Activated T-helper 1 cell treated with anti-CD3 and anti-CD28 coated beads, Interleukin-12 subunit alpha, Interleukin-12 subunit beta, Interleukin-2, Interleukin-4 antibody, amounts not matched to agents 30 ng/mL and 10 ng/mL and 1 ng/mL, durations not matched to agents 14 hours and 24 hours and 36 hours (primary cell): ENCODE data around the gene HEPACAM. TPM values are rescaled to one million over a fixed set of nuclear protein-coding genes. Genes with fewer than 3 reads are reported as not detected.

Experiments
- DNase-seq: peaks from one replicate; pipeline ENCODE4 v3.0.0; 2021; ENCODE audit warnings: low spot score
- H3K27ac Mint-ChIP-seq: one replicate; pipeline ENCODE4 v1.8.0; 2021; ENCODE audit warnings: mild to moderate bottlenecking, mixed read lengths
- H3K27me3 Mint-ChIP-seq: one replicate; pipeline ENCODE4 v1.8.0; 2022; ENCODE audit warnings: mild to moderate bottlenecking, moderate library complexity, mixed read lengths; ENCODE audit not compliant: insufficient read depth
- H3K36me3 Mint-ChIP-seq: one replicate; pipeline ENCODE4 v1.8.0; 2021; ENCODE audit warnings: low read depth, mixed read lengths
- H3K4me1 Mint-ChIP-seq: one replicate; pipeline ENCODE4 v1.8.0; 2021; ENCODE audit warnings: low read depth, mixed read lengths
- H3K4me3 Mint-ChIP-seq: one replicate; pipeline ENCODE4 v1.8.0; 2021; ENCODE audit warnings: mild to moderate bottlenecking, moderate library complexity, mixed read lengths
- H3K9me3 Mint-ChIP-seq: one replicate; pipeline ENCODE4 v1.8.0; 2021; ENCODE audit warnings: mixed read lengths
- intact Hi-C: fragments of 100-400 bp; cut with micrococcal nuclease; formaldehyde crosslinking; loops from one replicate; pipeline ENCODE4 v1.15.1; 2024
- total RNA-seq: library from RNA; stranded (reverse); gene quantifications from 2 replicates; pipeline ENCODE4 v1.2.3, GENCODE V29; 2022

The HEPACAM gene
- total RNA-seq, 1 donor from 2014 or later: not detected

GRCh38 chr11:124954590-124954955 is 18.7 kb upstream of the HEPACAM start:
- Mint-ChIP-seq H3K36me3 (no peaks in the 10 kb centered on the region), H3K27ac (no peak overlapping the region), H3K27me3 (no peaks in the 10 kb centered on the region), H3K9me3 (peaks cover 5% of the 10 kb centered on the region), H3K4me1 (no peaks in the 10 kb centered on the region), H3K4me3 (no peak overlapping the region)
- intact Hi-C loops: loop anchor here (1.0 to 10.0 kb wide), 16 partner anchors 34 to 1212 kb away; partner anchors contain the start of genes CDON, HYLS1, MSANTD2 and PUS3
- no peak for DNase-seq

- intact Hi-C loops: loop anchor here (1.0 to 10.0 kb wide), 16 partner anchors 33 to 1212 kb away; partner anchors contain the start of genes CDON, HYLS1, MSANTD2 and PUS3
These were observed 18.1 kb upstream of the HEPACAM start, which contains the start of gene CCDC15 for GRCh38 chr11:124953753-124954589. CCDC15 (plus strand) TSS chr11:124954202; CDS start chr11:124954733, 531 bp downstream.

DNA sequence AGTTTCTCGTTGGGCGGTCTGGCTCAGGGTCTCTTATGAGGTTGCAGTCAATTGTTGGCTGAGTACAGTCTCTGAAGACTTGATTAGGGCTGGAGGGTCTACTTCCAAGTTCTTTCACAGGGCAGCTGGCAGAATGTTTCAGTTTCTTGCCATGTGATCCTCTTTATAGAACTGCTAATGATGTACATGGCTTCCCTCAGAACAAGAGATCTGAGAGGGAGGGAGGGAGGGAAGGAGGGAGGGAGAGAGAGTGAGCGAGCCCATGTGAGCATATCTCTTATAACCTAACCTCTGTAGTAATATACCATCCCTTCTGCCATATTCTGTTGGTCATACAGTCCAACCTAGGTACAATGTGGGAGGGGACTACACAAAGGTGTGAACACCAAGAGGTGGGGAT is 15.5 kb upstream of the HEPACAM start:
- Mint-ChIP-seq H3K4me1 (no peaks in the 10 kb centered on the region), H3K27ac (no peak overlapping the region), H3K27me3 (no peaks in the 10 kb centered on the region), H3K9me3 (peaks cover 24% of the 10 kb centered on the region), H3K4me3 (no peak overlapping the region), H3K36me3 (peaks cover 6% of the 10 kb centered on the region)
- no peak for DNase-seq
- intact Hi-C loops: loop anchor here (5.0 to 10.0 kb wide), 6 partner anchors 204 to 1209 kb away; partner anchors contain the start of genes CDON, STT3A, VWA5A and ZNF202

More at GRCh38 chr11:124953753-124954589, 18.1 kb upstream of the HEPACAM start, which contains the start of gene CCDC15:
- H3K4me3 Mint-ChIP-seq: no peak within 1 kb of the TSS
- H3K27me3 Mint-ChIP-seq: no peaks in the 10 kb centered on the region
- peak; percentile 95 for DNase-seq
- H3K4me1 Mint-ChIP-seq: no peaks in the 10 kb centered on the region
- H3K36me3 Mint-ChIP-seq: no peaks in the 10 kb centered on the region
- no peak within 1 kb of the TSS for H3K27ac Mint-ChIP-seq
- peaks cover 9% of the 10 kb centered on the region for H3K9me3 Mint-ChIP-seq

DNA sequence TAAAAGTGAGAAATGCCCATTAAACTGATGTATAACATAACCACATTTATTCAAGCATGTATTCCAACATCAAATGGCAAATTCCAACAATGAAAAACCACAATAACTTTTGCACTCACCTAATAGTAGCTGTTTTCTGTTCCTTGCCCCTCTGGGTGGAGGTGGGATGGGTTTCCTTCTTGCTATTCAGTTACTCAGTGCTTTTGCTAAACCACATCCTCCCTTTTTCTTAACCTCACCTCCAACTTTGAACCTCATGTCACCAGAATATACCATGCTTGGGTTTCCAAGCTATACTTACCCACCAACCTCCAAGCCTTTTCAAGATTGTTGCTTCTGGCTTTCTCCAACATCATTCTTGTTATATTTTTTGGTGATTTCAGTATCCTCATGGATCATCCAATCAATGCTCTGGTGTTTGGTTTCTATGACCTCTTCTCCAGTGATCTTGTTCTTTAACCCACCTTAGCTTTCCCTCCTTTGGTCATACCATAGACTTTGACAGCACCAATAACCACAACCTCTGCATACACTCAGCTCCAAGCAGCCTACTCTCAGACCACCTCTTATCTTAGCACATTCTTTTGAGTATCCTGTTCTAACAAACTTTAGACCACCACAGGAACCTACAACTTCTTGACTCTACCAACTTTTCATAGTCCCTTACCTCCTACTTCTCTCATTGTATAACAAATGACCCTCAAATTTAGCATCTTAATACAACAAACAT is 14.9 kb upstream of the HEPACAM start:
- intact Hi-C loops: loop anchor here (5.0 to 10.0 kb wide), 6 partner anchors 203 to 1208 kb away; partner anchors contain the start of genes CDON, STT3A, VWA5A and ZNF202
- H3K4me3 Mint-ChIP-seq: no peak overlapping the region
- H3K4me1 Mint-ChIP-seq: no peaks in the 10 kb centered on the region
- DNase-seq: peak; percentile 17
- H3K27ac Mint-ChIP-seq: no peak overlapping the region
- H3K9me3 Mint-ChIP-seq: peaks cover 24% of the 10 kb centered on the region
- peaks cover 6% of the 10 kb centered on the region for H3K36me3 Mint-ChIP-seq
- H3K27me3 Mint-ChIP-seq: no peaks in the 10 kb centered on the region

DNA sequence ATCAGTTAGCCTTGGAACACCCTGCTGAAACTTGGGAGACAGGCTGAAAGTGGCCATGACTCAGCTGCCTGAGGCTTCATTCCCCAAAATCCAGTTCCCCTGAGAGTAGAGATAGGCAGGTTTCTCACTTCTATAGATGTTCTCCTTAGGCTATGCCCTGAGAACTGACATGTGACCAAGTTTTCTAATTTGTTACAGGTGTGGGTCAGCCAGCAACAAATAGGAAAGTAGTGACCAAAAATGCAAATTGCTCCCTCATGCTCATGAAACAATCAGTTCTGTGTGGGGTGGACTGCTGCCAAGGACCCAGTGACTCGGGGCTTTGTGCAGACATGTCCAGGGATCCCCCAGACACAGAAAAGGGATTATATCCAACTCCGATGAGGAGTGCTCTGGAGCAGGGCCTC is 10.9 kb upstream of the HEPACAM start:
- Mint-ChIP-seq H3K9me3 (peaks cover 24% of the 10 kb centered on the region), H3K27ac (no peak overlapping the region), H3K4me3 (no peak overlapping the region), H3K36me3 (peaks cover 6% of the 10 kb centered on the region), H3K4me1 (no peaks in the 10 kb centered on the region), H3K27me3 (no peaks in the 10 kb centered on the region)
- DNase-seq: no peak
- intact Hi-C loops: no loop called here

GRCh38 chr11:124945826-124946225 is 10.0 kb upstream of the HEPACAM start:
- Mint-ChIP-seq H3K4me1 (no peaks in the 10 kb centered on the region), H3K27ac (no peak overlapping the region), H3K9me3 (peaks cover 24% of the 10 kb centered on the region), H3K27me3 (no peaks in the 10 kb centered on the region), H3K4me3 (no peak overlapping the region), H3K36me3 (peaks cover 6% of the 10 kb centered on the region)
- intact Hi-C loops: no loop called here
- no peak for DNase-seq

DNA sequence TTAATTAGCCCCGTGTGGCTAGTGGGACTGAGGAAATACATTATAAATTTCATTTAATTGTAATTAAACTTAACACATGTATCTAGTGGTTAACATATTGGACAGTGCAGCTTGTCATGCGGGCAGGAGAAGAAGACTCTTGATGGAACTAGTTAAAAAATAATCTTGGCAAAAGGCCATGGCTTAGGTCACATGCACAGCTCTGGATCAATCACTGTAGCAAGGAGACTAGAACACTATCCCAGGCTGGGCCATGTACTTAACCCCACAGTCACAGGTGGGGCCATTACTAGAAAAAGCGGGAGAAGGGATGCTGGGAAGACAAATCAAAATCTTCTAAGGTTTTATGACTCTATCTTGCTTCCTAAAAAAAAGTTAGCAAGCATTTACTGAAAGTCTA is 8.7 kb upstream of the HEPACAM start:
- Mint-ChIP-seq H3K4me3 (no peak overlapping the region), H3K9me3 (peaks cover 19% of the 10 kb centered on the region), H3K27ac (no peak overlapping the region), H3K36me3 (peaks cover 6% of the 10 kb centered on the region), H3K27me3 (peaks cover 2% of the 10 kb centered on the region), H3K4me1 (no peaks in the 10 kb centered on the region)
- intact Hi-C loops: no loop called here
- no peak for DNase-seq

- Mint-ChIP-seq H3K4me3 (no peak overlapping the region), H3K27ac (no peak overlapping the region), H3K27me3 (peaks cover 2% of the 10 kb centered on the region), H3K9me3 (peaks cover 13% of the 10 kb centered on the region), H3K36me3 (peaks cover 6% of the 10 kb centered on the region), H3K4me1 (no peaks in the 10 kb centered on the region)
- intact Hi-C loops: no loop called here
- no peak for DNase-seq
These were observed 7.9 kb upstream of the HEPACAM start for GRCh38 chr11:124943741-124944140.

DNA sequence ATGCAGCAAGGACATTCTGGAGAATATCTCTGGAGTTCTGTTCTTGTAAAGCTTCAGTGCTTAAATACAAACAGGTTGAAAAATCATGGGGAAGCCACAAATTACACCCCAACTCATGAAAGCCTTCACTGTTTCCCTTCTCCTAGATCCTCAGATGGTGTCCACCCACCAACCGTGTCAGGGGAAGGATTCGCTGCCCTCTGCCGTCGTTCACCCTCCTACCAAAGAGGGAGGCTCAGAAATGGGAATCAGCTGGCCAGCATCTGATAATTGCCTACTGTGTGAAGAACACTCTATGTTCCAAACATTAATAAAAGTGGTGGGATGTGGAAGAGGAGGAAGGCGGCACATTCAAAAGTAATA is 7.4 kb upstream of the HEPACAM start:
- peaks cover 1% of the 10 kb centered on the region for H3K36me3 Mint-ChIP-seq
- intact Hi-C loops: no loop called here
- H3K4me1 Mint-ChIP-seq: no peaks in the 10 kb centered on the region
- no peak for DNase-seq
- H3K27ac Mint-ChIP-seq: no peak overlapping the region
- H3K9me3 Mint-ChIP-seq: peaks cover 8% of the 10 kb centered on the region
- H3K4me3 Mint-ChIP-seq: no peak overlapping the region
- peaks cover 2% of the 10 kb centered on the region for H3K27me3 Mint-ChIP-seq

DNA sequence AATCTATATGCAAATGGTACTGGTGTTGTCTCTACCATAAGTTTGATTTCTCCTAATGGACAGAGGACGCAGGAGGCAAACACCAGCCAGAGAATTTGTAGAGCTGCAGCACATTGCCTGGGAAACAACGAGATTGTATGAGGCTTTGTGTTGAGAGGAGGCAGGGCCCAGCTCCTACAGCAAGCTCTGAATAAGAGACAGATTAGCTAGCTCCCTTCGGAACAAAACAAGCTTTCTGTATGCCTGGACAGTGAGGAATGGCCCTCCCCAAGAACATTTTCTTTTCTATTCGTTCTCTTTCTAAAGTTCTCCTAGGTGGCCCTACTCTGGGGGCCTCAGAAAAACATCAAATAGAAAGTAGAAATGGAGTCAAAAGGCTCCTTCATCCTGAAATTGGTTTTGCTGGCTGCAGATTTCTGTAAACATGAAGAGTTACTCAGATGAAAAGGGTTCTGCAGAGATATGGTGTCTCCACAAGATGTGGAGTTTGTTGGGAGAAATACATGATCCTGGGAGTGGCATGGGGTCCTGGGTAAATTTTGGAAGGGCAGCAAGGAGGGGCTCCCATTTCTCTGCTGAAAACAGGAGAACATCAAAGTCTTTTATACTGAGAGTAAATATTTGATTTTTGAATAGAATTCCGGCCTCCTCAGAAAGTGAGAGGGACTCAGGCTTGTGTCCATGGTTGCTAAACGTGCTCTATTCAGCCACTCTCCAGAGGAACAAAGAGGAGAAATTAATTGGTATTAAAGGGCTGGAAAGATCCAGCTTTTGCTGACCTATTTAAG is 6.8 kb upstream of the HEPACAM start:
- H3K36me3 Mint-ChIP-seq: no peaks in the 10 kb centered on the region
- DNase-seq: no peak
- H3K27me3 Mint-ChIP-seq: peaks cover 2% of the 10 kb centered on the region
- intact Hi-C loops: no loop called here
- no peaks in the 10 kb centered on the region for H3K4me1 Mint-ChIP-seq
- peaks cover 3% of the 10 kb centered on the region for H3K9me3 Mint-ChIP-seq
- no peak overlapping the region for H3K27ac Mint-ChIP-seq
- no peak overlapping the region for H3K4me3 Mint-ChIP-seq

DNA sequence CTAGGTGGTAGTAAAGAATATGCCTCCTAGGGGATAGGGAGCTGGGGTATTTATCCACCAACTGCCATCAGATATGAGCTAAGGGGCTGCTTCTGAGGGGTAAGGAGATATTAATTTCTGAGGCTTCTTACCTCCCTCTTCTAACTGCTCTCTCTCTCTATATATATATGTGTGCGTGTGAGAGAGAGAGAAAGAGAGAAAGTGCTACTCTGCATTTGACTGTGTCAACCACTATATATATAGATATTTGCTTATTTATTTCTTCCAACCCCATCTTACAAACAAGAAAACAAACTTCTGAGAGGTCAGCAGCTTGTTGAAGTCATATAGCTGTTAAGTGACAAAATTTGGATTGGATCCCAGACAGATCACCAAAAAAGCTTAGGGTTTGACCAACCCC is 5.9 kb upstream of the HEPACAM start:
- intact Hi-C loops: no loop called here
- H3K27me3 Mint-ChIP-seq: peaks cover 8% of the 10 kb centered on the region

DNA sequence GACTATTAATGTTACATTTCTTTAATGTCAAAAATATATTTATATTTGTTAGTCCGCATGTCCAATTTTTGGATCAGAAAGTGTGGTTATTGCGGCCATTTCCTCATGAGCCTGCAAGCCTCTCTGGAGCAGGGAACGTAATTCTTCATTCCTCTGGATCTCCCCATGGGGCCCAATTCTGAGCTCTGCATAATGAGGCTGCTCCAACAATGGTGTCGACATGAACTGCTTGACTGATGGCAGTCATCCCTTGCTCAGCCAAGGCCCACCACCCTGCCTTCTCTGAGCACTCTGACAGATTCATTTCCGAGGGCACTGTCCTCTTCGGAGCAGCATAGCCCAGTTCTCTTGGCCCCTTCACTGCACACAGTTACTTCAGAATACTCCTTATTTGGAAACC is 3.1 kb upstream of the HEPACAM start:
- H3K27ac Mint-ChIP-seq: no peak overlapping the region
- H3K4me3 Mint-ChIP-seq: no peak overlapping the region
- H3K9me3 Mint-ChIP-seq: no peaks in the 10 kb centered on the region
- no peak for DNase-seq
- no peaks in the 10 kb centered on the region for H3K36me3 Mint-ChIP-seq
- no peaks in the 10 kb centered on the region for H3K4me1 Mint-ChIP-seq
- peaks cover 12% of the 10 kb centered on the region for H3K27me3 Mint-ChIP-seq
- intact Hi-C loops: no loop called here

More for the DNA sequence above, 5.9 kb upstream of the HEPACAM start:
- H3K27ac Mint-ChIP-seq: no peak overlapping the region
- H3K4me1 Mint-ChIP-seq: no peaks in the 10 kb centered on the region
- H3K9me3 Mint-ChIP-seq: no peaks in the 10 kb centered on the region
- H3K4me3 Mint-ChIP-seq: no peak overlapping the region
- no peak for DNase-seq
- H3K36me3 Mint-ChIP-seq: no peaks in the 10 kb centered on the region
